Activated naive CD4-positive, alpha-beta T cell treated with anti-CD3 and anti-CD28 coated beads for 36 hours (primary cell): ENCODE results near the gene CAMTA1. TPM values are rescaled to one million over a fixed set of nuclear protein-coding genes. Genes with fewer than 3 reads are reported as not detected.
"Not testable (repeated sequence)": the region's sequence is repeated elsewhere in the genome, so short reads cannot be mapped to it uniquely, and the experiment has no call there.

ENCODE experiments used
- CTCF ChIA-PET: fragments of 350-600 bp; sonication (Branson Sonifier 250); formaldehyde crosslinking; loops from one replicate; lab custom pipeline; 2021; ENCODE audit warnings: antibody characterized with exemption; lab: Charles Lee
- DNase-seq: peaks from one replicate; pipeline ENCODE4 v3.0.0-alpha.2; 2020
- H3K27ac Mint-ChIP-seq: one replicate; pipeline ENCODE4 v1.8.0; 2021; ENCODE audit warnings: mild to moderate bottlenecking, mixed read lengths
- H3K27me3 Mint-ChIP-seq: one replicate; pipeline ENCODE4 v1.8.0; 2021; ENCODE audit warnings: low read depth, mixed read lengths
- H3K36me3 Mint-ChIP-seq: one replicate; pipeline ENCODE4 v1.8.0; 2021; ENCODE audit warnings: low read depth, mixed read lengths
- H3K4me1 Mint-ChIP-seq: one replicate; pipeline ENCODE4 v1.8.0; 2021; ENCODE audit warnings: low read depth, mixed read lengths
- H3K4me3 Mint-ChIP-seq: one replicate; pipeline ENCODE4 v1.8.0; 2021; ENCODE audit warnings: mild to moderate bottlenecking, moderate library complexity, mixed read lengths
- H3K9me3 Mint-ChIP-seq: one replicate; pipeline ENCODE4 v1.8.0; 2021; ENCODE audit warnings: mixed read lengths
- intact Hi-C: fragments of 100-400 bp; cut with micrococcal nuclease; formaldehyde crosslinking; loops from one replicate; pipeline ENCODE4 v1.15.1; 2023
- total RNA-seq, 2 experiments: library from RNA; stranded (reverse); gene quantifications; one replicate each; pipeline ENCODE4 v1.2.3, GENCODE V29; 2021

CAMTA1 gene
- total RNA-seq, 2 experiments from 2014 or later: 61.5 to 70.9 TPM

DNA sequence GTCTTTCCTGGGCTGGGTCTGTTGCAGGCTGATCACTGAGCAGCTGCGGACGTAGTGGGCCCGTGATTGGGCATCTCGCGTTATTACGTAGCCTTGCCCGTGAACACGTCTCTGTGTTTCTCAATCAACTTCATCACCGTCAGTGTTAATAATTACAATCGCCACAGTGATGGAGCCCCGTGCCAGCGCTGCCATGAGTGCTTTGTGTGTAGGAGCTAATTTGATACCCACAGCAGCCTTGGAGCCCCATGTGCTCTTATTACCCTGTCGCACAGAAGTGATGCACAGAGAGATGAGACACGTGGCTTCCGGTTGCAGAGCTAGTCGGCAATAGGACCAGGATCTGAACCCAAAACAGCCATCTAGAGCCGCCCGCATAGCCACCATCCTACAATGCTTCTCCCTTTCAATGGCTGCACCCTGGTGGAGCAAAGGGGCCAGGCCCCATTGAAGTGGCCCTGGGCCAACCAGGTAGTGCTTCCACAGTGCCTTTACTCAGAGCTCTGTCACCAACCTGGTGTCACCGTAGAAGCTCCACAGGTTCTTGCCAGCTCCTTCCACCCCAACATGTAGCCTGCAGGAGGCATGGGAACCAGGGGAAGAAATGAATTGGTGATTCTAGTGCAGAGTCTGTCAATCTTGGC is 587.3 kb downstream of the CAMTA1 start:
- Mint-ChIP-seq H3K9me3 (no peaks in the 10 kb centered on the region), H3K27me3 (peaks cover 2% of the 10 kb centered on the region), H3K4me3 (no peak overlapping the region), H3K4me1 (no peaks in the 10 kb centered on the region), H3K27ac (no peak overlapping the region), H3K36me3 (no peaks in the 10 kb centered on the region)
- CTCF ChIA-PET: no interaction called here
- intact Hi-C loops: no loop called here
- DNase-seq: no peak

DNA sequence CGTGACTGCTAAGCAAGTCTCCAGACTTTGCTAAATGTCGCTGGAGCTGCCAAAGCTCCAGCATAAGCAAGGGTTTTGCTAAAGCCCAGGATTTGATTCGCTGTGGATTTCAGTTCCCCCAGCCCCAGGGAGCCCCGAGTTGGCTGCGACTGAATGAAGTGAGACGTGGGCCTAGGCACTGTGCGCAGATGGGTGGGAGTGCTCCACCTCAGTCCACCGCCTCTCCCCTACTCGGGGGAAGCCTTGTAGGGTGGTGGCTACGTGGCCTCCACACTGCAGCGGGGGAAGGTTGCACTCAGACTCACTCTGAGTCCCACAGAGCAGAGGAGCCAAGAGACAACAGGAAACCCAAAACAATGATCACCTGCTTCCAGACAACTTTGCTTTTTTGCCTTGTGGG is 588.0 kb downstream of the CAMTA1 start:
- H3K36me3 Mint-ChIP-seq: no peaks in the 10 kb centered on the region
- CTCF ChIA-PET: no interaction called here
- intact Hi-C loops: no loop called here
- no peak for DNase-seq
- H3K4me1 Mint-ChIP-seq: no peaks in the 10 kb centered on the region
- H3K4me3 Mint-ChIP-seq: no peak overlapping the region
- no peaks in the 10 kb centered on the region for H3K9me3 Mint-ChIP-seq
- no peak overlapping the region for H3K27ac Mint-ChIP-seq
- peaks cover 5% of the 10 kb centered on the region for H3K27me3 Mint-ChIP-seq

DNA sequence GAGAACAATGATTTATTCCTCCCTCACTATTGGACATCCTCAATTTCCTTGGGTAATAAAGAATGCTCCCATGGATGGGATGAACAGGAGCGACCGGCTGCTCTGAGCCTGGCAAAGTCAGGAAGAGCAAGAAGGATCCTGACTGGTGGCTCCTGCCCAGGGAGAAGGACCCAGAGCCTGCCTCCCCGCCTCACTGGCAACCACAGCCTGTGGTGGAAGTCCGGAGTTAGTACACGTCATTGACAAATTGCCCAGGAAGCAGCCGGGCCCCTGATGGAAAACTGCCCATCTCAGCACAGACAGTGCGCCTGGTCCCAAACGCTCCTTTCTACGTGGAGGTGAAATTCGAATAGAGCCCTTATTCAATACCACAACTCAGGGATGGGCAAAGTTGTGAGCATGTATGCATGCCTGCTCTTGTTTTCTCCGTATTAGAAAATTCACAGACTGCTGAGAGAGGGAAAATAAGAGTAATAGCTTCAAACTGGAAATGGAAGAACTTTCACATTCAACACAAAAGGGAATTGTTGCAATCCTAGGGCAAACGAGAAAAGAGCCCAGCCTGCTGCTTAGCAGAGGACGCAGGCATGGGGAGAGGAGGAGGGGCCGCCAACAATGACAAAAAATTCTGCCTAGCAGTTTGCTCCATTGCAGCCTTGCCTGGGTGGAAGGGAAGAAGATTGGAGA is 588.8 kb downstream of the CAMTA1 start:
- Mint-ChIP-seq H3K9me3 (no peaks in the 10 kb centered on the region), H3K36me3 (no peaks in the 10 kb centered on the region), H3K27ac (no peak overlapping the region), H3K4me1 (no peaks in the 10 kb centered on the region), H3K27me3 (peaks cover 5% of the 10 kb centered on the region), H3K4me3 (no peak overlapping the region)
- CTCF ChIA-PET: no interaction called here
- intact Hi-C loops: no loop called here
- no peak for DNase-seq

DNA sequence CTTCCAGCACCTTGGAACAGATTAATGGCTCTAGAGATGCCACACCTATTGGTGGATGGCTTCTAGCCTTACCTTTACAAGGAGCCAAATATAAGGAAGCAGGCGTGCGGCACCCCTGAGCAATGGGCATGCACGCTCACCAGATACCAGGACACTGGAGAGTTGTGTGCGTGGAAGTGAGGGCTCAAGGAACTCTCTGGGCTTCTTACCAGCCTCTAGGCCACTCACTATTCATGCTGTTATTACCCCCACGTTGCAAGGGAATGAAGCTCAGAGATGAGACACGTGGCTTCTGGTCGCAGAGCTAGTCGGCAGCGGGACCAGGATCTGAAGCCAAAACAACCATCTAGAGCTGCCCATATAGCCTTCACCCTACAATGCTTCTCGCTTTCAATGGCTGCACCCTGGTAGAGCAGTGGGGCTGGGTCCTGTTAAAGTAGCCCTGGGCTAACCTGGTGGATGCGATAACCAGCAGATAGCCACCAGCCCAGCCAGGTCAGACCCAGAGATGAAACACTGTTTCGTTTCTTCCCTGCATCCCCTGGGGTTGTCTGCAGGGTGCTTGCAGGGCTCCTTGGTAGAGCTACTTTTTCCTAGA is 589.4 kb downstream of the CAMTA1 start:
- peaks cover 5% of the 10 kb centered on the region for H3K27me3 Mint-ChIP-seq
- no peaks in the 10 kb centered on the region for H3K9me3 Mint-ChIP-seq
- CTCF ChIA-PET: no interaction called here
- intact Hi-C loops: no loop called here
- DNase-seq: no peak
- H3K36me3 Mint-ChIP-seq: no peaks in the 10 kb centered on the region
- H3K4me3 Mint-ChIP-seq: no peak overlapping the region
- no peak overlapping the region for H3K27ac Mint-ChIP-seq
- no peaks in the 10 kb centered on the region for H3K4me1 Mint-ChIP-seq

DNA sequence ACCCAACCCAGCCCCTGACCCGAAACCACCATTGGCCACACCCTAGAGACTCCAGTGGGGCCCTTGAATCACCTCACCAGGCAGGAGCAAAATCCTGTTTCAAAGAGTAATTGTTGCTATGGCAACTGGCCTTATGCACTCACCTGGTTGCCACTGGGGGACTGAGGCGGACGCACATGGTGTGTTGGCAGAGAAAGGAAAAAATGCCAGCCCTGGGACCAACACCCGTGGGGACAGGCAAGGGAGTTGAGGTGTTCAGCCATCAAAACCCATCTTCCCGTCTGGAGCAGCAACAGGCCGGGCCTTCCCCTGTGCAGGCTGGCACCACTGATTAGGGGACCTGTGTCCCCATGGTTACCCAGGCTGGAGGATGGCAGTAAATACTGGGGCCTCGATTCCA is 590.1 kb downstream of the CAMTA1 start:
- Mint-ChIP-seq H3K27ac (no peak overlapping the region), H3K36me3 (no peaks in the 10 kb centered on the region), H3K4me3 (no peak overlapping the region), H3K9me3 (no peaks in the 10 kb centered on the region), H3K4me1 (no peaks in the 10 kb centered on the region), H3K27me3 (peaks cover 5% of the 10 kb centered on the region)
- intact Hi-C loops: no loop called here
- CTCF ChIA-PET: no interaction called here
- no peak for DNase-seq

DNA sequence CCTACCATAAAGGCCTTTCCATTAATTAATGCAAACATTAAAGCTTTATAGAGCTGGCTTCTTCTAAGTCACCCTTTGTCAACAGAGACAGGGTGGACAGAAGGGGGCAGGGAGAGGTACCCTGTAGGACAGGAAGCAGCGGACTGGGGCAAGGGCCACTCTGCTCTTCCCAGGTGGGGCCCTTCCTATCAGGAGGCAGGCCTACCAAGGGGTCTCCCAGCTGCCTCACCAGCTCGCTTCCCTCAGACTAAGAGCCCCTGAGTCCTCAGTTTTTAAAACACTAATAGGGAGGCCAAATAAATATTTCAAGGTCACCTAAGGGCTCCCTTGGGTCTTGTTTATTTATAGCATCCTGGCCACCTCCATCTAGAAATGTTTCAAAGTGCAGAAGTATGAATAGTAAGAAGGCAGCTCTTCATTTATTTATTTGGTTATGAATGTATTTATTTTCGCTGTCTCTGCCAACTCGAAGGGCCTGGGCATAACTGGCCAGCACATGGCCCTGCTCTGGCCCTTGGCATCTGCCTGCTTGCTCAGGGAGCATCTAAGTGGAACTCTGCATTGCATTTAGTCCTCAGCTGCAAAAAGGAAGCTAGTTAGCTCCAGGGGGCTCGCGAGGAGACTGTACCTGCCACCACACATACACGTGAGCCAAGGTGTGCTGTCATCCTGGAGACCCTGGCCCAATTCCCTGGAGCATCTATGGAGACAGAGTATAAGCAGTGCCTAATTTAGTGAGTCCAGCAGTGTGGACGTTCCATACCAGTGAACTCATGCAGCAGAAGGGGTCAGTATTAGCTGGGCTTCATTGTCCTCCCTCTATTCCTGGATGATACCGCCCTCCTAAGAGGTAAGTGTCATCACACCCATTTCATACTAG is 590.8 kb downstream of the CAMTA1 start:
- no peak overlapping the region for H3K27ac Mint-ChIP-seq

DNA sequence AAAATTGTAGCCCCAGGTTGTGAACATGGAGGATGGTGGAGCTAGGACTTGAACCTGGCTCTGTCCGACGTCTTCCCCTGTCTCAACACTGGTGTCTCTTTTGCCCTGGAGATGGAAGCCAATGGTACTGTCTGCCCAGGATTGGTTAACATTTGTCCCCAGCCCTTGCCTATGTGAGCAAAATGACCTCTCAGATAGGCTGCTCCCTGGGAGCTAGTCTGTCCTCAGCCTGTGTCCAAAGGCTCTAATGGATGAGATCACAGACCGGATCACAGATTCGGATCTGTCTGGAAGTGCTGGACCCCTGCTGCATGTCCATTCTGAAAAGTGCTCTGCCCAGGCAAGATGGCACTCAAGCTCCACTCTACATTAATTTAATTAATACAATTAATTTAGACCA is 591.4 kb downstream of the CAMTA1 start:
- CTCF ChIA-PET: no interaction called here
- DNase-seq: no peak
- H3K27ac Mint-ChIP-seq: no peak overlapping the region
- no peak overlapping the region for H3K4me3 Mint-ChIP-seq
- no peaks in the 10 kb centered on the region for H3K4me1 Mint-ChIP-seq
- no peaks in the 10 kb centered on the region for H3K36me3 Mint-ChIP-seq
- peaks cover 5% of the 10 kb centered on the region for H3K27me3 Mint-ChIP-seq
- intact Hi-C loops: no loop called here
- H3K9me3 Mint-ChIP-seq: no peaks in the 10 kb centered on the region

More for the DNA sequence above, 590.8 kb downstream of the CAMTA1 start:
- H3K27me3 Mint-ChIP-seq: peaks cover 5% of the 10 kb centered on the region
- CTCF ChIA-PET: no interaction called here
- H3K9me3 Mint-ChIP-seq: no peaks in the 10 kb centered on the region
- no peak for DNase-seq
- no peaks in the 10 kb centered on the region for H3K36me3 Mint-ChIP-seq
- no peaks in the 10 kb centered on the region for H3K4me1 Mint-ChIP-seq
- intact Hi-C loops: no loop called here
- H3K4me3 Mint-ChIP-seq: no peak overlapping the region

DNA sequence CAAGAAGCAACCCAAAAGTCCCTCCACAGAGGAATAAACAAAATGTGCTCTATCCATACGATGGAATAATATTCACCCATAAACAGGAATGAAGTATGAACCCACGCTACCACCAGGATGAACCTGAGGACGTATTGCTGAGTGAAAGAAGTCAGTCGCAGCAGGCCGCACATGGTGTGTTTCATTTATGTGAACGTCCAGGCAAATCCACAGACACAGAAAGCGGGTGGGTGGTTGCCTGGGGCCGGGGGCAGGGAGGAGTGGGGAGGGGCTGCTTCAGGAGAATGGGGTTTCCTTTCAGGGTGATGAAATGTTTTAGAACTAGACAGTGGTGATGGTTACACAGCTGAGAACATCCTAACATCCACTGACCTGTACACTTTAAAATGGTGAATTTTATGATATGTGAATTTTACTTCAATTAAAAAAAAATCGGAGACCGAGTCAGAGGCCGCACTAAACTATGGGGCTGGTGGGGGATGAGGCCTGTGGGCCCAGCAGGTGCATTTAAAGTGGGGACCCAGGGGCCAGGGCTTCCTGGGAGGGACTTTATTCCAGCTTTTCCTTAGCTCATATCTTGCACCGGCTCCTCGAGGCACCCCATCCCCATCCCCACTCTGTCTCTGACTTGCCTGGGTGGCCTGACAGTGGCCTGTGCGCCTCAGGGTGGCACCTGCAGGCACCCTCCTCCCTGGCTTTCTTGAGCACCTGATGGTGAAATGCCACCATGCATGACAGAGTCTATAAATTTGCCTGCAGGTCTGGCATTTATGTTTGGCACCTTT is 593.3 kb downstream of the CAMTA1 start:
- no peaks in the 10 kb centered on the region for H3K4me1 Mint-ChIP-seq
- H3K27me3 Mint-ChIP-seq: peaks cover 5% of the 10 kb centered on the region
- H3K9me3 Mint-ChIP-seq: peaks cover 4% of the 10 kb centered on the region
- H3K4me3 Mint-ChIP-seq: no peak overlapping the region
- no peak for DNase-seq
- intact Hi-C loops: no loop called here
- H3K27ac Mint-ChIP-seq: no peak overlapping the region
- H3K36me3 Mint-ChIP-seq: no peaks in the 10 kb centered on the region
- CTCF ChIA-PET: no interaction called here

DNA sequence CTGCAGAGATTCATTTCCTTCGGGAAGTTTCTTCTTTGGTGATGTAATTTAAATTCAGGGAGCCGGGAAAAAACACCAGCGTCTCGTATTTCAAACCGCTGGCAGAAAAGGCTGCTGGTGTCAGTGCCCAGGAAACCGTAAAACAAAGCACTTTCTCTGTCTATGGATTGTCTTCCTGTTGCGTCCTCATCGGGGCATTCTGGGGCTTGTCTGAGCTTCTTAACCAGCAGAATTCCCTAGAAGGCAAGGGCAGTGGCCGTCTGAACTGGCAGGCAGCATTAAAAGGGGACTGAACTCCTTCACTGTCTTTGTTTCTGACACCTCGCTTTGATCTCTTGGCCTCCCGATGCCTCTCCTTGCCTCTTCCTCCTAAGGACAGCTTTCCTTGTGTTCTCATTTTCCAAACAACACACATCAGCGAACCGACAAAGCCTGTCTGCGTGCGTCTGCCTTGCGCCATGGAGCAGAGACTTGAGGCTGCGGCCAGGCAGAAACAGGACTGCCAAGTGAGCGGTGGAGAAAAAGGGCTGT is 594.3 kb downstream of the CAMTA1 start:
- Mint-ChIP-seq H3K9me3 (peaks cover 4% of the 10 kb centered on the region), H3K27ac (no peak overlapping the region), H3K27me3 (peaks cover 5% of the 10 kb centered on the region), H3K4me3 (no peak overlapping the region), H3K36me3 (no peaks in the 10 kb centered on the region), H3K4me1 (no peaks in the 10 kb centered on the region)
- no peak for DNase-seq
- CTCF ChIA-PET: no interaction called here
- intact Hi-C loops: no loop called here

DNA sequence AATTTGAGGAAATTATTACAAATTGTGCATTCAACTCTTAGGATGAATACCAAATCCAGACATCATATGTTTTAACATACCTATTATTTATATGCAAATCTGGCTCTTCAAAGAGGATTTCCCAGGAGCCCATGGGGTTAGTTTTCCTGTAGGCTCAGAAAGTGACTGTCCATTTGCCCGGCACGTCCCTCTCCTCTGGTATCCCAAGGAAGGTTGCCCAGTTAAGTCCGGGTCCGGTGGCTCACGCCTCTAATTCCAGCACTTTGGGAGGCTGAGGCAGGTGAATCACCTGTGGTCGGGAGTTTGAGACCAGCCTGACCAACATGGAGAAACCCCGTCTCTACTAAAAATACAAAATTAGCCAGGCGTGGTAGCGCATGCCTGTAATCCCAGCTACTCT is 594.8 kb downstream of the CAMTA1 start:
- intact Hi-C loops, CTCF ChIA-PET, H3K9me3 Mint-ChIP-seq, H3K36me3 Mint-ChIP-seq, DNase-seq, H3K4me3 Mint-ChIP-seq, H3K27me3 Mint-ChIP-seq, H3K4me1 Mint-ChIP-seq, H3K27ac Mint-ChIP-seq: not testable (repeated sequence)

DNA sequence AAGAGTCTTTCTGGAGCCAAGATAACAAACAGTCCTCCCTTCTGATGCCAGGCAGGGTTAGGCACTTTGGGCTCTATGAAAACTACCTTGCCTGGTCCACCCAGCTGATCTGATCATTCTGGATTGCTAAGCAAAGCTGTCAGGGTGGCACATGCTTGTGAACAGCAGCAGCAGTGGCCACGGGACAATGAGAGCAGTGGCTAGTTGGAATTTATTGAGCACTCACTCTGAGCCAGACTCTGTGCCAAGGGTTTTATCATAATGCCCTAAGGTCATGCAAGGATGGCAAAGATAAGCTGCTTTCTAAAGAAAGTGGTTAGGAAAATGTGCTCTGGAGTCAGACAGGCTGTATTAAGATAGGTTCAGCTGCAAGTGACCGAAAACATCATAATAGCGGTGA is 595.5 kb downstream of the CAMTA1 start:
- CTCF ChIA-PET: no interaction called here
- H3K27me3 Mint-ChIP-seq: peaks cover 5% of the 10 kb centered on the region
- no peaks in the 10 kb centered on the region for H3K36me3 Mint-ChIP-seq
- intact Hi-C loops: no loop called here
- DNase-seq: no peak
- peaks cover 4% of the 10 kb centered on the region for H3K9me3 Mint-ChIP-seq
- no peaks in the 10 kb centered on the region for H3K4me1 Mint-ChIP-seq
- H3K27ac Mint-ChIP-seq: no peak overlapping the region
- H3K4me3 Mint-ChIP-seq: no peak overlapping the region

DNA sequence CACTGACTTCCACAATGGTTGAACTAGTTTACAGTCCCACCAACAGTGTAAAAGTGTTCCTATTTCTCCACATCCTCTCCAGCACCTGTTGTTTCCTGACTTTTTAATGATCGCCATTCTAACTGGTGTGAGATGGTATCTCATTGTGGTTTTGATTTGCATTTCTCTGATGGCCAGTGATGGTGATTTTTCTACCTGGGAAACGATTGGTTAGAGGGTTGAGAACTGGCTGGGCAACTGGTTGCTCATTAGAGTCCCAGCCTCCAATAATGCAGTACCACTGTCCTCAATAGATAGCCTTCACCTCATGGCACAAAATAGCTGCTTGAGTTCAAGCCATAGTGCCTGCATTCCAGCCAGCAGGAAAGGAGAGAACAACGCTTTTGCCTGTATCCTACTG is 596.5 kb downstream of the CAMTA1 start:
- CTCF ChIA-PET, H3K9me3 Mint-ChIP-seq, DNase-seq, H3K27ac Mint-ChIP-seq, H3K4me3 Mint-ChIP-seq, H3K4me1 Mint-ChIP-seq, intact Hi-C loops, H3K27me3 Mint-ChIP-seq, H3K36me3 Mint-ChIP-seq: not testable (repeated sequence)
